ENCODE measurements around the gene CENPQ.

CENPQ gene

DNA sequence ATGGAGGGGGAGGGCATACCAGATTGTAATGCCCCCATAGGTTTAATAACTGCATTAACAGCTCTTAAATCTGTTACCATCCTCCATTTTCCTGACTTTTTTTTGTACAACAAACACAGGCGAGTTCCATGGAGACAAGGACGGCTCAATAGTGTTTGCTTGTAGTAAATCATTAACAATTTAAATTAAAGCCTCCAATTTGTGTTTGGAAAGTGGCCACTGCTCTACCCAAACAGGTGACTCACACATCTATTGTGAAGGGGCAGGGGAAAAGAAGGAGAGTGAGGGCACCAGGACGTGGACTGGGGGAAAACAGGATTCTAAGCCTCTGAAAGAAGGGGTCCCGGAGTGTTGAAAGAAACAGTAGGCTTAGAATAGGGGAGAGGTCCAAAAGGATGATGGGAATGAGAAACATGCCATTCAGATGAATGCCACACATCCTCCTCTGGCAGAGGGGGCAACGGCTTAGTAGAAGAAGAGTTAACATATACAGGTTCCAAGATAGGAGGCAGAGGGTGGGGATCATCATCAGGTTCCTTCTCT is 43.5 kb downstream of the CENPQ start:
- no peak for DNase-seq

DNA sequence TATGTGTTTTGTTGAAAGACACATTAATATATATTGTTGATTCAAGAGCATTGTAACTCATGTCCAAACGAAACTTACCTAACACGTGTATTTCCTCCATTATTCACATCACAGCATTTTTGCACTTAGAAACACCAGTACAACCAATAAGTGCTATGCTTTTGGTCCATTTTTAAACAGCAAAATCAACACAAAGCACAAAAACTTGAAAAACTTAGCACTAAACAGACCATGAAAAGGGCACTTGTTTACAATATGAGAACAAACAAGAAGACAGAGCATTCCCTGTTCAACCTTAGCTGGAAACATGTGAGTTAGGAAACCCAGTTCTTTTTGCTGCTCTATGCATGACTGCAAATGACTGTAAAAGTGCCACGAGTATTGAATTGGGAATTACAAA is 46.2 kb downstream of the CENPQ start:
- DNase-seq = no peak

DNA sequence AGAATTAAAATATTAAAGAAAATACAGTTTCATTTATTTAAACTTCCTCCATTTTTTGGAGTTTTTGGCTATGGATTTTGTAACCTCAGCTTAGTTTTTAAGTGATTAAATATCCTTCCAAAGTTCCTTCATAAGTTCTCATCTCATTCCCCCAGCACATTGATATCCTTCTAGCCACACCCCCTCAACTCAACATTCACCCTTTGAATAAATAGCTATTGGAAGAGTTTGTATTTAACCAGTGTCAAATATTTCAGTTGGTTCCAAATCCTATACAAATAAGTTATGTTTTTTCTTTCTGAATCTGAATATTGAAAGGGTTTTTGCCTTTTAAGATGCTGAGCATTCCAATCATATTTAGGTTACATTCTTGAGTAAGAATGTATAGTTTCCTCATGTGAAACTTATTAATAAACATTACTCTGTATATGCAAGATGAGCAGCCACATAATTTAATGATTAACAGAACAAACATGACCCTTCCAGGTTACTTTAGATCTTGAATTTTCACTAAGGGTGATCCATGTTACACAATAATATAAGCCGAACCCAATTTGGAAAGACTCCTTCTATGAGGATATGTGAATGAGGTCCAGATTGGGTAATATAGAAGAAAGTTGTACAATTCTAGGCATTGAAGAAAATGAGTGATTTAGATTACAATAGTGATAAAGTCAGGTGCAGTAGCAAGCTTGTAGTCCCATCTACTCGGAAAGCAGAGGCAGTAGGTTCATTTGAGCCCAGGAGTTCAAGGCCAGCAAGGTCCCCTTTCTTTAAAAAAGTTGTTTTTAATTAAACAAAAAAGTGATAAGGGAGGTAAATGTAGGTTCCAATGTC is 50.2 kb downstream of the CENPQ start:
- DNase-seq = no peak

DNA sequence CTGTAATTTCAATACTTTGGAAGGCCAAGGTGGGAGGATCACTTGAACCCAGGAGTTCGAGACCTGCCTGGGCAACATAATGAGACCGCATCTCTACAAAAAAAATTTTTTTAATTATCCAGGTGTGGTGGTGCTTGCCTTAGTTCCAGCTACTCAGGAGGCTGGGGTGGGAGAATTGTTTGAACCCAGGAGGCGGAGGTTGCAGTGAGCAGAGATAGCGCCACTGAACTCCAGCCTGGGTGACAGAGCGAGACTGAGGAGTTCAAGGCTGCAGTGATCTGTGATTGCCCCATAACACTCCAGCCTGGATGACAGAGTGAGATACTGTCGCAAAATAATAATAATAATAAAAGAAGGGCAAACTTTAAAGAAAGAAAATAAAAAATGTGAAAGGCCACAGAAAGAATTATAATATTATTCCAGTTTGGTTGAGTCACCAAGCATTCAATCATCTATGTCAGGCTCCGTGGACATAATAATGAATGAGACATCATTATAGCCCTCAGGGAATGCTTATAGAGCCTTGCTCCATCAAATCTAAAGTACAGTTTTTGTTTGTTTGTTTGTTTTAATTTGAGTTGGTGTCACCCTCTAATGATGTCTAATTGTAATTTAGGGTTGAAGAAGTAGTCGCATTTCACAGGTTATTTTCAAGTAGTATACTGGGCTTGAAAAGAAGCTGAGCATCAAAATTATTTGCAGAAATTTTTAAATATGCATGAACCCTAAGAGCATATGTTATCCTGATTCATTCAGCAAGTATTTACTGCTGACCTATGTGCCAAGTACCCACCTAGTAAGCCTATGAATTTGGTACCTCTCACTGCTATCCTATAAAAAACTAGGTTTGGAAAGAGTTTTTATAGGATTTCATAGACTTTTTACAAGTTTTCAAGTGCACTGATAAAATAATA is 51.7 kb downstream of the CENPQ start:
- no peak for DNase-seq

DNA sequence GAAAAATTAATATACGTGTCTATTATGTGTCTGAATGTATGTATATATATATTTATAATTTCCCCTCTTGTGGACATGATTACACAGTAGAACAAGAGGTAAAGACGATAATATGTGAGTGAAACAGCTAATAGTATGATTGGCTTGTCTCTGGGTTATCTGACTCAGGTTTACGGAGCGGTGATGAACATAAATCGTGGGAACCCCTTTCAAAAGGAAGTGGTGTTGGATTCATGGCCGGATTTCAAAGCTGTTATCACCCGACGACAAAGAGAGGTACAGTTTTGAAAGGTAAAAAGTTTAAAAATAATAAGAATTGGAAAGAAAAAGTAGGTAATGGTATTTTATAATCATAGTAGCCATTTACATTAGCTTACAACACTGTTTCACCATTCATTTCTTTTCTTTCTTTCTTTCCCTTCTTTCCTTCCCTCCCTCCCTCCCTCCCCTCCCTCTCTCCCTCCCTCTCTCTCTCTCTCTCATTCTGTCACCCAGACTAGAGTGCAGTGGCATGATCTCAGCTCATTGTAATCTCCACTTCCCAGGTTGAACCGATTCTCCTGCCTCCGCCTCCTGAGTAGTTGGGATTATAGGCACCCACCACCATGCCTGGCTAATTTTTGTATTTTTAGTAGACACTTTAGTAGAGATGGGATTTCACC is 52.4 kb downstream of the CENPQ start:
- no peak for DNase-seq

DNA sequence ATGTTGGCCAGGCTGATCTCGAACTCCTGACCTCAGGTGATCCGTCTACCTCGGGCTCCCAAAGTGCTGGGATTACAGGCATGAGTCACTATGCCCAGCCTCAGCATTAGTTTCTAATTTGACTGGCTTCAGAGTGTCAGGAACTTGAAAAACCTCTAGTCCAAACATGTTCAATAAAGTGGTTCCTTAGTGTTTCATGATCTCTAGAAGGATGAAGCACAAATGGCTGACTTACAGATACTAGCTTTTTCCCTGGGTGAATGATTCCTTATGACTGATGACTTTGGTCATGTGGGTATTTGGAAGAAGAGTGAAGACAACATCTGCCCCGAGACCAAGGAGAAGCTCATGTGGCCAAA is 53.0 kb downstream of the CENPQ start:
- no peak for DNase-seq

DNA sequence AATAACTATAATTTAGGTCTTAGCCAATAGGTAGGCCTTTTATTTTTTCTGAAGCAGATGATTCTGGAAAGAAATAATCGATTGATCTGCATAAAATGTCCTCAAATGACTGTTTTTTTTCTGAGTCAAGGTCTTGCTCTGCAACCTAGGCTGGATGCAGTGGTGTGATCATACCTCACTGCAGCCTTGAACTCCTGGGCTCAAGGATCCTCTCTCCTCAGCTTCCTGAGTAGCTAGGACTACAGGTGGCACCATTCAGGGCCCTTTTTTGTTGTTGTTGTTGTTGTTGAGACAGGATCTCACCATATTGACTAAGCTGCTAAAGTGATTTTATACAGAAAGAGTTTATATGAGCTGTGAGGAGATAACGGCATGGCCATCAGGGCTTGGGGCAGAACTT is 54.7 kb downstream of the CENPQ start:
- DNase-seq = no peak

DNA sequence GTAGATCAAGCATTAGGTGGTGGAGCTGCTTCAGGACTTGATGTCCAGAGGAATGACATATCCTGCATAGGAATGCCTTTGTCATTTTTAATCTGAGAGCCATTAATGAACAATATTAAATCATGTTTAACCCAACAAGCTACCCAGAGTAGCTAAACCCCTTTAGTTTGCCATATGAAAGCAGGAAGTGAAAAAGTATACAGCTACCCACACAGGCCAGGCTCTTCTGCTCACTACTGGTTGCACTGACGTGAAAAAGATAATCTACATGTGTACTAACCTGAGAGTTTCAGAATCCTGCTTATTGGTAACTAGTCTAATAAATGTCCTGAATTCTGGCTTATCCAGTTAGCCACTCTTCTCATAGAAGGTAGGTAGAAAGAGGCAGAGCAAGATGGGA is 56.5 kb downstream of the CENPQ start:
- DNase-seq = no peak

DNA sequence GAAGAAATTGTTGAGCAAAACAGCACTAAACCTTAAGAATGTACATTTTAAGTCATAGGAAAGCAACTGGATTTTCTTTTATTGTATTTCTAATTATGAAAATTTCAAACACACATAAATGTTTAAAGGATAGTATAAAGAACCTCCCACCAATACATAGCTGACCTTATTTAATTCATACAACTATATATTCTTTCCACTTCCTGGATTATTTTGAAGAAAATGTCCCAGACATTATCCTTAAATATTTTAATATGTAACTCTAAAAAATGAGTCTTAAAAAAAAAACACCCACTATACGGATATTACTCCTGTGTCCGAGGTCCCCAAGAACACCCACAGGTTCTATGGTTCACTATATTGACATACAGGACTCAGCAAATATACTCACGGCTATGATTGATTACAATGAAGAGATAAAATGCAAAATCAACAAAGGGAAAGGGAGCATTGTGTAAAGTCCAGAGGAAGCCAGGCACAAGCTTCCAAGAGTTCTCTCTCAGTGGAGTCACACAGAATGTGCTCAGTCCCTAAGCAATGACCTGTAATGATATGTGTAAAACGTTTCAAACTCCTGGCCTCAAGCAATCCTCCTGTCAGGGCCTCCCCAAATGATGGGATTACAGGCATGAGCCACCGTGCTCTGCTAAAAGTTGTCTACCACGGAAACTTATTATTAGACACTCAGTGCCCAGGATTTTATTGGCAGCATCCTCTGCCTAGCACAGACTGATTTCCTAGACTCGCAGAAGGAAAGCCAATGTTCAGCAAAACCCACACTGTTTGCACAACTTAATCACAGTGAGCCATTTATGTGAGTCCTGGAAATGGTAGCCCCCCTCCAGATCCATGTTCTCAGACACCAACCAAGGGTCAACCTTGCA is 59.8 kb downstream of the CENPQ start:
- DNase-seq = no peak

DNA sequence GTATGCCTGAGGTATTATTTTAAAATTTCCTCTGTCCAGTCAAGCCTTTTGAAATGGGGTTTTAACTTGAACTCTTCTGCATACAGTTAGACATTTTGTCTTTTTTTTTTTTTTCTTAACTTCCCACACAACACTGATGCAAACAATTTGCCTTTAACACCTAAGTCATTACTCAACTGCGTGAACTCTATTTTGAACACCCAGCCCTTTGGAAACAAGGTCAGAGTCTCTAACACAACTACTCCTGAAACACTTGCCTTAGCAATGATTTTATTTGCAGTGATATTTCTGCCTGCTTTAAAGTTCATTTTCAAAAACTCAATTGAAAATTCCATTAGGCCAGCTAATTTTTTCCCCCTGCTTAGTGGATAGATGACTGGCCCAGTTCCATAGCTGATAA is 60.7 kb downstream of the CENPQ start:
- DNase-seq = no peak

DNA sequence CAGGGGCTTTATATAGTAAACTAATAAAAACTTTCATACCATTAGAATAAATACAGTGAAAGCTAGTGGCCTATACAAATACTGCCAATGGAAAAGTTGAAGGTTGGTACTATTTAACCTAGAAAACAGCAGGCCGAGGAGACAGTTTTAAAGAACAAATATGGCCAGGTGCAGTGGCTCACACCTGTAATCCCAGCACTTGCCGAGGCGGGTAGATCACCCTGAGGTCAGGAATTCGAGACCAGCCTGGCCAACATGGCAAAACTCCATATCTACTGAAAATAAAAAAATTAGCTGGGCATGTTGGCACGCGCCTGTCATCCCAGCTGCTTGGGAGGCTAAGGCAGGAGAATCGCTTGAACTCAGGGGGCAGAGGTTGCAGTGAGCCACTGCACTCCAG is 61.4 kb downstream of the CENPQ start:
- no peak for DNase-seq

DNA sequence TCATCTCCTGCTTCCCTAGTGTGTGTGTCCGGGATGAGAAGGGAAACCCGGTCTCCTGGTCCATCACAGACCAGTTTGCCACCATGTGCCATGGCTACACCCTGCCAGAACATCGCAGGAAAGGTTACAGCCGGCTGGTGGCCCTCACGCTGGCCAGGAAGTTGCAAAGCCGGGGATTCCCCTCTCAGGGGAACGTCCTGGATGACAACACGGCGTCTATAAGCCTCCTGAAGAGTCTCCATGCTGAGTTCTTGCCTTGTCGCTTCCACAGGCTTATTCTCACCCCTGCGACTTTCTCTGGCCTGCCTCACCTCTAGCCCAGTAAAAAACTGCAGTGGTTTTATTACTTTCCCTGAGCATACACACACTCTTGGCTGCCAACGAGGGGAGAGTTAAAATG is 63.4 kb downstream of the CENPQ start:
- no peak for DNase-seq

DNA sequence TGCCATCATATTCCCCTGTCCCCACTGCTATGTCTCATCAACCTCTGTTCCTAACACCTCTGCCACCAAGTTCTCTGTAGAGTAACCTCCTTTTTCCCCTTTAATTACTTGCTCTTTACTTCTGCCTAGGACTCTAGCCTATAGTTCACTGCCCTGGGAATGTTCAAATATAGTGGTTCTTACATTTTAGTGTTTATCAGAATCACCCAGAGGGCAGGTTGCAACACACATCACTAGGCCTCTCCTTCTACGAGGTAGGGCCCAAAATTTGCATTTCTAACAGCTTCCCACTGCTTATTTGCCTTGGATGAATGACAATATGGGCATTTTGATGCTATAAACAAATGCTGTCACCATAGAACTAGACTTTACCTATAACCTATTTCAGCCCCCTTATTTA is 64.2 kb downstream of the CENPQ start:
- no peak for DNase-seq

DNA sequence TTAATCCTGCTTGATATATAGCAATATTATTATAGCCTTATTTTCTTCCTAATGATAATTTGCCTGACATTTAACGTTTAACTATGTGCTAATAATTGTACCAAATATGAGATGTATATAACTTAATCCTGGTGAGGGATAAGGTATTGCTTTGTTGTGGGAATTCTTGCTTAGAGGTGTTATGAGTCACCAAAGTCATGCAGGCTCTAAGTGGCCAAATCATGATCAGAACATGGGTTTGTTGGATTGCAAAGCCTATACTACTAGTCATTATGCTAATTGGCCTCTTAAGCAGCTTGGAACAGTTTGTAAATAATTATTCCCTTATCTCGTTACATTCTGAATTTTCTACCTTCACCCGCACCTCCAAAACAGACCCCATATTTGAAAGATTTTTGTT is 65.4 kb downstream of the CENPQ start:
- no peak for DNase-seq

DNA sequence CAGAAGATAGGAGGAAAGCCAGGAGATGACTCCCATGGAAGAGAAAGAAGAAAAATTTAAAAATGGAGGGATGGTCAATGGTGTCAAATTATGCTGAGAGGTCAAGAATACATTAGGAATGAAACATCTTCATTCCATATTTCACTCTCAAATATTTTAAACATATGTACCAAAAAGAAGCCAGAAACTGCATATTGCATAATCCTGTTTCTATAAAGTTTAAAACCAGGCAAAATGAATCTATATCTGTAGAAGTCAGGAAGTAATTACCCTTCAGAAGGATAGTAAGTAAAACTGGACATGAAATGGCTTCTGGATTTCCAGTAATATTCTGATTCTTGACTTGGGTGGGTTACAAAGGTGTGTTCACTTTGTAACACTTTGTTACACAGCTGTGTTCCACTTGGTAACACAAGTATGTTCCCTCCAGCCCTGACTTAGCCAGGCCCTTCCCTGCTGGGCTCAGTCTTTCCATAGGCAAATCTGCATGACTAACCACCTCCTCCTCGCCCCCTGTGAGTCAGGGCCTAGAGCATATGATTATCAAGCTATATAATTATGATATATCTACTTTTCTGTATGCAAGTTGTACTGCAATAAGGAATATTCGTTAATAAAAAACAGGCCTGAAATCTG is 67.1 kb downstream of the CENPQ start:
- no peak for DNase-seq

DNA sequence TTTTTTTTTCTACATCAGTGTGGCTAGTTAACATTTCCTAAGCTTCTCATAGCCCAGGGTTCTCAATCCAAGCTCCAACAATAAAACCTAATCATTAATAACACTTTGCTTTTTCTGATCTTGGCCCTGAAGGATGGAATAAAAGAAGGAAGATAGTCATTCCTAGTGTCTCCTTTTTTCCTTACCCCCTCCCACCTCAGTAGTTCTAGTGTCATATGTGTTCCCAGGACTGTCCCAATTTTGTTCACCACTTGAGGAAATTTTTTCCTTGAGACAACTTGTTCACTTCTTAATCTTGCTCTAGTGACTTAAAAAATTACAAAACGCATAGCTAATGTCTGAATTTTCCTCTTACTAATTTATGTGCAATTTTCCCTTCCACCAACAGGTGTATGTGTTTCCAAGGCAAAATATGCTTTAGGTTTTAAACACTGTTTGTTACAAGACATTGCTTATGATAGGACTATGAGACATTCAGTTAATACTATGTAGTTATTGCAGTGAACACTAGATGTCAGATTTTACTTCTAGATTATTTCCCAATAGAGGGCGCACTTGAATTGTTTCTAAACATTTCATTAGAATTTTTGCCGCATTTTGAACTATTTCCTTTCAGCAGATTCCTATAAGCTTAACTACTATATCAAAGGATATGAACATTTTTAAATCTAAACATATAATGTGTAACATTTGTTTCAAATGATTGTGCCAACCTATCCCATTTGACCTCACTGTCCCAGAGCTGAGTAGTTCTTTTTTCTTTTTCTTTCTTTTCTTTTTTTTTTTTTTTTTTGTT is 68.8 kb downstream of the CENPQ start:
- DNase-seq = no peak

DNA sequence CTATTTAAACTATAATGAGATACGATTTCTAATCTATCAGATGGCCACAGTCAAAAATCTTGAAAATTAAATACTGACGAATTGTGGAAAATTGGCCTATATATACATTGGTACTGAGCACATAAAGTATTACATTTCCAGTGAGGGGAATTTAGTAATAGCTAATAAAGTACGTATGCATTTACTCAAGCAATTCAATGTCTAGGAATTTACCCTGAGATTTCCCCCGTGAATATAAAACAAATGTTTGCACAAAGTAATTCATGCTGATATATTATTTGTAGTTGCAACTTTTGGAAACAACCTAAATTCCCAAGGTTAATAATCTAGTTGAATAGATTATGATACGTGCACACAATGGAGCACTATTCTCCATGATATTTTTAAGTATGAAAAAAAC is 72.6 kb downstream of the CENPQ start:
- DNase-seq = no peak

DNA sequence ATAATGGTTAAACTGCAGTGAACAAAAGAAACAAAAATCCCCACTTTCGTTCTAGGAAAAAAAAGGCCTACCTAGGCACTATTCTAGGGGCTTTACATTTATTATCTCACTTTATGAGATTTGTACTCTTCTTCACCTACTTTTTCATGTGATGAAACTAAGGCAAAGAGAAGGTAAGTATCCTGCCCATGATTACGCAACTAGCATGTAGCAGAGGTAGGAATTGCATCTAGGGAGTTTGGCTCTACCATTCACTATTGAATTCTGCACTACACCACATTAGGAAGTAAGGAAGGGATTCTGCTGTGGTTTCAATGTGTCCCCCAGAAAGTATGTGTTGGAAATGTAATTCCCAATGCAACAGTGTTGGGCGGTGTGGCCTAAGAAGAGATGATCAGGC is 75.9 kb downstream of the CENPQ start:
- no peak for DNase-seq

DNA sequence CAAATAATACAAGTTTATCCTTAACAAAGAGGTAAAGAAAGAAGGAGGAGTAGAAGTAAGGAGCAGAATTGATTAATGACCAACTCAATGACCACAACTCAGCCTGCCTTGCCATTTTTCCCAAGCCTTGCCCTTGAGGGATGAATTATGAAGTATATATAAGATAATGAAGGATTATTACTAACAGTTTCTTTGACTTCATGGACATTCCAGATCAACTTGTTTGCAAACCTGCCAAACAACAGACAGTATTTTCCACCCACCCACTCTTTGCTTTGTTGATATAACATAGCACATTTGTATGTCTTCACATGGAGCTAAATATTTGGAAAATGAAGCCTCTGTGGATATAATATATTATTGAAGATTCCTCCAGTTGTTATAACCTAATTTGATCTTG is 77.4 kb downstream of the CENPQ start:
- no peak for DNase-seq

DNA sequence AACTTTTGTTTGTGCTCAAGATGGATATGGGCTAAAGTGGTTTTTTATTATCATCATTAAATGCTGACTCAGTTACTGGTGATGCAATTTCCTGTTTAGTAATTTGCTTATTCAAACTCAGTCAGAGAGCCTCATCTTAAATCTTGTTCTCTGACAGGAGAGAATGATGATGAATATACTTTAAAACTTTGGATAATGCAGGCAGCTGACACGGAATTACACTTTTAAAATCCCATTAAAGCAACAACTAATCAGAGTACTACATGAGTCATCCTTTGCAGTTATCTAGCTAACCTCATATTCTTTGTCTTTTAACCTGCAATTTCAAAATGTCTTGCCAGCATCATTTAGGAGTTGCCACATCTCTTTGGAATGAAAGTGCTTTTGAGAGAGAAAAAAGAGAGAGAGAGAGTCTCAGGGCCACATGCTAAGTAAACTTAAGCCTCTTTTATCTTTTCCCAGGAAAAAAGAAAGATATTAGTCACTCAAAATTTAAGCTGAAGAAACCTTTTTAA is 78.1 kb downstream of the CENPQ start:
- DNase-seq = no peak

DNA sequence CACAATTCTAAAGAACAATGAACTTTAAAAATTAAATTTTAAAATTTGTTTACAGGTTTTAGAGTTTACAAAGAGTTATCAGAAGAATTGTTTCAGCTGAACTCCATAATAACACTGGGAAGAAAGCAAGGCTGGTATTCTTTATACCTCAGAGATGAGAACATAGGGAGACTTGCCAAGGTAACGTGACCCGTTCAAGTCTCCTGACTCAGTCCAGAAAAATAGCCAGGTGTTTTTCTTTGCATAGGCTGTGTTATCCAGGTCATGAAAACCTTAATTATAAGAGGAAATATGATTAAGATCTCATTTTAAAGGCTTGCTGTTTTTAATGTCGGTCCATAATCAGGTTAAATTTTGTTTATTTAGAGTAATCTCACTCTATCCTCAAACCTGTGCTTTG is 78.8 kb downstream of the CENPQ start:
- DNase-seq = no peak
